Omental fat pad (tissue), 4 donors: ENCODE results near the gene PPP2R2D. TPM values are rescaled to one million over a fixed set of nuclear protein-coding genes. Genes with fewer than 3 reads are reported as not detected.

ENCODE experiments used
- ATAC-seq: fragments of 150-250 bp; one replicate; pipeline ENCODE4 v1.9.1; 2016; ENCODE audit warnings: mild to moderate bottlenecking, moderate library complexity; ENCODE audit not compliant: low FRiP score
- DNase-seq: peaks from one replicate; pipeline ENCODE4 v3.0.0-alpha.2; 2019; ENCODE audit warnings: low spot score
- CTCF ChIP-seq, 3 donors: fragments of 450-650 bp; IDR thresholded peaks; one replicate each; pipeline ENCODE4 v1.5.1; 2016 to 2017; ENCODE audit warnings: antibody characterized with exemption in 3 of 3, mild to moderate bottlenecking in 3 of 3, moderate library complexity in 2 of 3
- total RNA-seq, 4 donors: library from RNA; depleted of rRNA; stranded (reverse); fragments of >200 nt; gene quantifications; one replicate each; pipeline ENCODE4 v1.1.0, GENCODE V29; 2016

PPP2R2D gene
- total RNA-seq, 4 donors from 2014 or later = 25.0 to 33.7 (median 28.7) TPM

DNA sequence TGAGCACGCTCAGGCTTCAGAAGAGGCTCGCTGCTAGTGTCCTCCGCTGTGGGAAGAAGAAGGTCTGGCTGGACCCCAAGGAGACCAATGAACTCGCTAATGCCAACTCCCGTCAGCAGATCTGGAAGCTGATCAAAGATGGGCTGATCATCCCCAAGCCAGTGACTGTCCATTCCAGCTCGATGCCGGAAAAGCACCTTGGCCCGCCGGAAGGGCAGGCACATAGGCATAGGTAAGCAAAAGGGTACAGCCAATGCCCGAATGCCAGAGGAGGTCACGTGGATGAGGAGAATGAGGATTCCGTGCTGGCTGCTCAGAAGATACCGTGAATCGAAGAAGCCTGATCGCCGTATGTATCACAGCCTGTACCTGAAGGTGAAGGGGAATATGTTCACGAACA, 5.7 kb upstream of the PPP2R2D start:
- TF ChIP-seq CTCF (IDR thresholded peaks at IDR 0.05) = no peak
- no peak for ATAC-seq
- no peak for DNase-seq

- no peak for TF ChIP-seq CTCF (IDR thresholded peaks at IDR 0.05)
- no peak for ATAC-seq
- DNase-seq = no peak
Observed at GRCh38 chr10:131896403-131896802, 4.4 kb upstream of the PPP2R2D start.

- ATAC-seq (no peak), DNase-seq (no peak)
- TF ChIP-seq CTCF (IDR thresholded peaks at IDR 0.05) = no peak
Observed at GRCh38 chr10:131897297-131897899, 3.4 kb upstream of the PPP2R2D start.

DNA sequence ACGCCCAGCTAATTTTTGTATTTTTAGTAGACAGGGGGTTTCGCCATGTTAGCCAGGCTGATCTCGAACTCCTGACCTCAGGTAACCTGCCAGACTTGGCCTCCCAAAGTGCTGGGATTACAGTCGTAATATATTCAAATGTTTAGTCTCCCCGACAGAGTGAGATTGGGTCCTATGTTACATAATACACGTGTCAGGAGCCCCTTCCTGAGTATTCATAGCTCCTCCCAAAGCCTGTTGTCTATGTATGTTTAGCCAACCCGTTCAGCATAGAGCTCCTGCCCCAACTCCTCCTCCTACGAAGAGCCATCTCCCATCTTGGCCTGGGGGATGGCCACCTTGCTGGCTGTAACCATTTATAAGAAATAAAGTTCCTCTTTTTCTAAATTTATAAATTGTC, 2.7 kb upstream of the PPP2R2D start:
- DNase-seq = no peak
- no peak for ATAC-seq
- TF ChIP-seq CTCF (IDR thresholded peaks at IDR 0.05) = no peak

DNA sequence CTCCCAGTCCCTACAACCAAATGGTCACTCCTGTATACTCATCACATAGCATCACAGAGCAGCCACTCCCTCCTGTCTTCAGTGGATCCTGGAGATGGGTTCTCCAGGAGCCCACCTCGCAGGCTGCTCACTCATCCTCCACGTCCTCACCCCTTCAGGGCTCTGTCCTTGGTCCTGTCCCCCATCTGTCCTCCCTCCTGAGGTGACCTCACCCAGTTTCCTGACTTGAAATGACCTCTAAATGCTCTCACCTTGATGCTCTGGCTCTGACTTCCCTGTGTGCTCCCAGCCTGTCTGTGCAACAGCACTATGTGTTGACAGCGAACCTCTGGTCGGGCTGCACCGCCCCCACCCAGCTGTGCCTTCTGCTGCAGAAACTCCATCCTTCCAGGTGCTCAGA, 2.1 kb upstream of the PPP2R2D start:
- ATAC-seq = no peak
- TF ChIP-seq CTCF (IDR thresholded peaks at IDR 0.05) = no peak
- no peak for DNase-seq

DNA sequence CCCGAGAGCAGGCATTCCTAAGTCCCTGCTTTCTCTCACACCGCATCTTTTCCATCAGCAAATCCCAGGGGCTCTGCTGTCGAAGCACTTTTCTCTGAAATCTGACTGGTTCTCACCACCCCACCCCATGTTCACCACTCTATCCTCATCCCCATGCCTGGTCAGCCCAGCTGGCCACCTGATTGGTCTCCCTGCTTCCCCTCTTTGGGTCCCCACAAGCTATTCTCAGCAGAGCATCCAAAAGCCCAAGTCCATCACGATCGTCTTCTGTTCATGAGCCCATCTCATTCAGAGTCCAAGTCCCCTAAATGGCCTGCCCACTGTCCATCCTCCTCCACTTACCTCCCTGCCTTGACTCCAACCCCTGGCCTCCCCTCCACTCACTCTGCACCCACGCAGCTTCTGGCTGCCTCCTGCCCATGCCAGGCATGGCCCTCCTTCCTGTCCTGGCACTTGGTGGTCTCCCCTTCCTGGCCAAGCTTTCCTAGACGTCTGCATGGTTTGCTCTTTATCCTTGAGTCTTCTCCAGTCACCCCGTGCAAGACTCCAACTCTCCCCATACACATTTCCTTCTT, 1.6 kb upstream of the PPP2R2D start:
- no peak for TF ChIP-seq CTCF (IDR thresholded peaks at IDR 0.05)
- DNase-seq (no peak), ATAC-seq (no peak)

- no peak for TF ChIP-seq CTCF (IDR thresholded peaks at IDR 0.05)
Observed at GRCh38 chr10:131899695-131900349, 986 bp upstream of the PPP2R2D start.

More at GRCh38 chr10:131899695-131900349, 986 bp upstream of the PPP2R2D start:
- DNase-seq = no peak
- ATAC-seq = no peak
